ENCODE results near the gene TPRG1.

TPRG1 gene

DNA sequence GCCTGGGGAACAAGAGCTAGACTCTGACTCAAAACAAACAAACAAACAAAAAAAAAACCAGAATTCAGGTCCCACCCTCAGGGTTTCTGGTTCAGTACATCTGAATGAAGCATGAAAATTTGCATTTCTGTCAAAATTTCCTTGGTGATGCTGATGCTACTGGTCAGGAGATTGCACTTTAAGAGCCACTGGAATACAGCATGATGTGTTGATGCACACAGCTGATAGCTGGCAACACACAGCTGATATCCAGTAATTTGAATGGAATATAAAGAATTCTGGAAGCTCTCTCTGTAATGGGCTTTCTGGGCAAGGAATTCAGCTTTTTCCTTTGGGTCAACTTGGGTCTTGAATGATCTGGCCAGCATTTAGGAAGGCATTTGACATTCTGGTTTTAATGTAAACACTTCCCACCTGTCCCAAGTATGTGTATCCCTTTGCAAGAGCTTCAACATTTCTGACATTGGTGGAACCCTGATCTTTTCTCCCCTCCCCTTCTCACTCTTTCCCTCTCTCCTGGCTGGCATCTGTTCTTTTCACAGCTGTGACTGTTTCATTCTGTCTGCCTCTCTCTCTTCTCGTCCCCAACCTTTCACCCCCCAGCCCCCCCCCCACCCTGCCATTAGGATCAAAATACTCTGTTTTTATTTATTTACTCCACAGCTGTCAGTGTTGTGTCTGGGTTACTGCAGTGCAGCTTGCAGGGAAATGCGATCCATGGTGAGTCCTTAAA lies 189.5 kb downstream of the TPRG1 start:
- DNase-seq = no peak

DNA sequence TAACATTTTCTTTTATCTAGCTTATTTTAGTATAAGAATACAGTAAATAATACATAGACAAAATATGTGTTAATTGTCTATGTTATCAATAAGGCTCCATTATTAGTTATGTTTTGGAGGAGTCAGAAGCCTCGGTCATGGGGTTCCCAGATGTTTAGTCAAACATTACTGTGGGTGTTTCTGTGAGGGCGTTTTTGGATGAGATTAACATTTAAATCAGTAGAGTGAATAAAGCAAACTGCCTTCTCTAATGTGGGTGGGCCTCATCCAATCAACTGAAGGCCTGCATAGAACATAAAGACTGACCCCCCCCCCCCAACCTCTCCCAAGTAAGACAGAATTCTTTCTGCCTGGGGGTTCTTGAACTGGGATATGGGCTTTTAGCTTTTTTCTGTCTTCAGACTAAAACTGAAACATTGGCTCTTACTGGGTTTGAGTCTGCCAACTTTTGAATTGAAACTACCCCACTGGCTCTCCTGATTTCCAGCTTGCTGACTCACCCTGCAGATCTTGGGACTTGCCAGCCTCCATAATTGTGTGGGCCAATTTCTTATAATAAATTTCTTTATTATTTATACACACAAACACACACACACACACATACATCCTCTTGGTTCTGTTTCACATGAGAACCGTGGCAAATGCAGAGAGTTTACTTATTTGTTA lies 192.0 kb downstream of the TPRG1 start:
- DNase-seq = no peak

DNA sequence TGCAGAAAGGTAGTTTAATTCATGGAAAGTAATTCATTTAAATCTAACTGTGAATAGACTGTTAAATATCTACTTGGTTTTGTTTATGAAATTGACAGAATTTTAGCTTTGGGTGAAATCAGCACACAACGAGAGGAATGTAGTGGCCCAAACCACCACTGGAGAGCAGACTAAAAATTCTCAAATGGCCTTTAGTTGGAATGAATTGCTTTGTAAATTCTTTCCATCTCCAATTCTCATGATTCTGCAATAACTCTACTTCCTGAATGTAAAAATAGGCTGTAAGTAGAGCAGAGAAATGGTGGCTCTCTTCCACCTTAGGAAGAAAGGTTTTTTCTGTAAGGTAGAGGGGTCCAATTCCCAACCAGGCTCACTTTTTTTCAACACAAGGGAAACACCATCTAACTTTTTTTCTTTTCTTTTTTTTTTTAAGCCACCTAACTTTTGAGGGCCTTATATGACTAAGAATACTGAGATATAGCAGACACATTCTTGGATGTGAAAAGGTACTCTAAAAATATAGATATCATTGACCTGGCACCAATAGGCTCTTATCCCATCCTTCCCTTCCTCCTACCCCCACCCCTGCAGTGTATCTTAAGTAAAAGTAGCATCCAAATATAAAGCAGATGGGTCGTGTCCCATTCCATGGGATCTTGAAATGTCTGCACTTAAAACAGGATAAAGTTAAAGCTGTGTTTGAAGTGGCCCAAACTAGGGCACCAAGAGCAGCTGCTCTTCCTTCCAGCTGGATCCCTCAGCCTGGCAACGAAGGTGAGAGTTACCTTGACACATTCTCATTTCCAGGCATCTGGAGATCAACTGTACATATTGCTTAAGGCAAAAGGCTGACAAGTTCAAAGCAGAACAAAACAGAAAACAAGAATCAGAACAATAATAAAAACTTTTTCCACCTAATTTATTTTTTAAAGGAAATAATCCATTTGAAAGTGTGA lies 194.1 kb downstream of the TPRG1 start:
- no peak for DNase-seq

DNA sequence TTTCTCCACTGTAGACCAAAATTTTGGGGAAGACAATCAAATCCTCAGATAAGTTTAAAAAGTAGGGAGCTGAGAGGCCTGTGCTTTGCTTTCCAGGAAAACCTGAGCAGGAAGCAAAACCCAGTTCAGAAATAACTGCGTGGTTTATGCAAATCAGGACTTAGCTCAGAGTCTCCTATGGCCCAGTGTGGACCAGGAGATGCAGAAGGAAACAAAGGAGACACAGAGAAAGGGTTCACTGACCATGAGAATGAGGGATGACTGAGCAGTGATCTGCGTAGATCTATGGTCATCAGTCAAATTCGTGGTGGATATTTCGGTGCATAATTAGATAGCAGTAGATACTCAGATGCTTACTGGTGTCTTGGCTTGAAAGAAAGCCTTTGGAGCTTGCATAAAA lies 196.6 kb downstream of the TPRG1 start:
- no peak for DNase-seq

DNA sequence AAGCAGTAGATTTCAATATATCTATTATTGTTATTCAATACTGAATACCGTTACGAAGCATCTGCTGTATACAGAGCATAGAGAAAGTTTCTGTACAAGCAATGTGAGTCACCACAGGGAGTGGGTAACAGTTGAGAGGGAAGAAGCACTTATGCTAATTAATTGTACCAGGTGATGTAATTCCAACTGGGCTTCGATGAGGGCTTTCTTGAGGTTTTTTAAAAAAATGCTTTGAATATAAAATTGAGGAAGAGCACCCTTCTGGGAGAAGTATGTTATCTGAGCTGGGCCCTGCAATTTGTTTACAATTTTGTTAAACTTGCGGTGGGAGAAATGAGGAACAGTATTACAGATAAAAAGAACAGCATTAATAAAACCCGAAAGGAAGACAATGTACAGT lies 197.9 kb downstream of the TPRG1 start:
- no peak for DNase-seq

DNA sequence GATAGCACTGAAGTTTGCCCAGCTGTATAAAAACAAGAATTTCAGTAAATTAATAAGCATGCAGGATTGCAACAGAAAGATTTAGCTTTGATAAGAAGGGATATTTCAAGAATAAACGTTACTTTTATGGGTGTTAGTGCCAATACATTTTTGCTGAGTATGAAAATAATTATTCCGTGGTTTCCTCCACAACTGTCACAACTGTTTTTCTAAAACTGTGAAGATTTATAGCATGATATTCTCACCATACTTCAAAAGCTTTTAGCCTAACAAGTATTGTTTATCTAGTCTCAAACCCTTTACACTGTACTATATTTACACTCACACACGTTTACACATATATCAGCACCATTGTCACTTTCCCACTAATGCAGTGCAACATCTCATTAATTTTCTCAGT lies 200.5 kb downstream of the TPRG1 start:
- peak in 1 of 2 experiments; percentile 37 for DNase-seq

Data from NCI-H2081 (cell line).